ENCODE results near the gene SCFD1. TPM values are rescaled to one million over a fixed set of nuclear protein-coding genes. Genes with fewer than 3 reads are reported as not detected.
"Not testable (repeated sequence)": the region's sequence is repeated elsewhere in the genome, so short reads cannot be mapped to it uniquely, and the experiment has no call there.

Gene SCFD1
- total RNA-seq, 1 experiment from 2014 or later: 50.0 TPM

DNA sequence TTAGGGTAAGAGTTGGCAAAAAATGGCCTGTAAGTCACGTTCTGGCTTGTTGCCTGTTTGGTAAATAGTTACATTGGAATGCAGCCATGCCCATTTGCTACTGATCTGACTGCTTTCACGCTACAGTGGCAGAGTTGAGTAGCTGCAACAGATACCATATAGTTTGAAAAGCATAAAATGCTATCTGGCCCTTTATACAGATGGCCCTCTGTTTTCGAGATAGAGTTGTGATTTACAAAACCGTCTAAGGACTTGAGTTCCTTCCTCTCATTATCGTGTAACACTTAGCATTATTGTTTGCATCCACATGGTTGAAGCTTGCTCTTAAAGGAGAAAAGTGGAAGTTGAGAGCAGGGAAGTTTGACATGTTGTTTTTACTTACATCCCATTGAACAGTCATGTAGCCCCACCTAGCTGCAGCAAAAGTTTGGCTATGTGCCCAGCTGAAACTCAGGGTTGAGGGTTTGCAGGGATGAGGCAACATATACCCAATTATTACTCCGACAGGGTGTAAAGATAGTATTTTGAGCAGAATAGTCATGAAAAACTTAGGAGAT is 11.3 kb upstream of the SCFD1 start:
- DNase-seq (ENCODE audit: low spot score): peak; percentile 4

DNA sequence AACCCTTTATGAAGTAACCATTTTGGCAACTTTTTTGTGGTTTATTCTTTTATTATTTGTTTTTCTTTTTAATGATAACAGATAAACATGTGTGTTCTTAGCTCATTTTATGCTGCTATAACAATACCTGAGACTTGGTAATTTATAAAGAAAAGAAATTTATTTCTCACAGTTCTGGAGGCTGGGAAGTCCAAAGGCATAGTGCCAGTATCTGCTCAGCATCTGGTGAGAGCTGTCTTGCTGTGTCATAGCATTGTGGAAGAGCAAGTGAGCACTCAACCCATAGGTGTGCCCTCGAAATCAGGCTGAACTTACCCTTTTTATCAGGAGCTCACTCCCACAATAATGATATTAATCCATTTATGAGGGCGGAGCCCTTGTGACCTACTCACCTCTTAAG is 8.0 kb upstream of the SCFD1 start:
- DNase-seq (ENCODE audit: low spot score): no peak

DNA sequence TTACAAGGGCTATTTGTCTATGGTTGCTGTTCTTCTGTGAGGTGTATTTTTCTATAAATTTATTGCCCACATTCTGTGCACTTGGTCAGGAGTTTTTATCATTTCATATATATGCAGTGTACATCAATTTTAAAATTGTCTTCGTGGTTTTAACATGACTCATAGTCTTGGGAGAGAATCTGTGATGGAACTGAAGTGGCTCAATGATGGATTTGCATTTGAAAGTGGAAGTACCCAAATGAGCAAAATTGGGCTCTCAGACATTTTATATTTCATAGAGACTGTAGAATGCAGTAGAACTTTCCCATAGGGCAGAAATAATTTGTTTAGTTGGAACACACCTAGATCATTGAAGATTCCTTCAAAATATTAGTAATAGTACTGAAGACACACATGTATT is 1.9 kb upstream of the SCFD1 start:
- peak; percentile 46 for DNase-seq (ENCODE audit: low spot score)

DNA sequence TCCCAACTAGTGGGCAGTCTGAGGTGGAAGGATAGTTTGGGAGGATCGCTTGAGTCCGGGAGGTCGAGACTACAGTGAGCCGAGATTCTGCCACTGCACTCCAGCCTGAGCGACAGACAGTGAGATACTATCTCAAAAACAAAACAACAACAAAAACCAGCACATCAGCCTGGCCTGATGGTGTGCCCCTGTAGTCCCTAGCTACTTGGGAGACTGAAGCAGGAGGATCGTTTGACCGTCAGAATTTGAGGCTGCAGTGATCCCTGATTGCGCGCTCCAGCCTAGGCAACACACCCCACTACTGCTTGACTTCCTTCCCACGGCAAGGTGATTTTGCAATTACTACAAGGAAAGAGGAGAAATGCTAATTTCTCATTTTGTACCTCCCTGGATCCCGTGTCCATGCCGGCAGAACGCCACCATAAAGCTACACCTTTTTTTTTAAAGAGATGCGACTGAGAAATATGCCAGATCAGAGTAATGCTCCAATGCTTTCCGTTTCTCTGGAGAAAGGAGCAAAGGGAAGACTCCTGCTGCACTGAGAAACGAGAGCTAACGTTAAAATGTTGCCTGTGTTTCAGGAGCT is 672 bp upstream of the SCFD1 start:
- peak; percentile 2 for DNase-seq (ENCODE audit: low spot score)

DNA sequence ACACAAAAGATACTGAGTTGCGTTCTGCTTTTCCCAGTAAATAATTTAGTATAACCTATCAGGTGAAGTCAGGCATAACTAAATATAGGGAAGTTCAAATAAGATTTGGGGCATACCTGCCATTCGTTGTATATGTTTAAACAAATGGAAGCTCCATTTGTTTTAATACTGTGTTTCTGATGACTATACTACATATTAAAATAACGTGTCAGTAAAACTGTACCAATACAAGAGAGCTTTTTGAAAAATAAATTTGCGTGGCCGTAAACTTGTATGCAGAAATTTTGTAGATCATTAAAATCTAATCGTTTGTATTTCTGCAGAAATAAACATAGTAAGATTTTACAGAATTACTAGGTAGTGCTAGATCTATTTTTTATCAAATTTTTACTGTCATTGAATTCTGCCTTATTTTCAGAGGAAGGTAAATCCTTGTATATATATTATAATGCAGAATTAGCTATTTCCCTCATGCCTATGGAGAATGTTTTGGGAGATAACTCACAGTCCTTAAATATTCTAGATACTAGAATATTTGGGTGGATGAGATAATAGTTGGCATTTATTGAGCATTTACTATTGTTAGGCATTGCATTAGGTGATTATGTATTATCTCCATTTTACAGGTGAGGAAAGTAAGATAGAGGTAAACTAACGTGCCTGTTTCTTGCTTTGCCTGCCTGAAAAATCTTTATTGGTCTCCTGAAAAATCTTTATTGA is 1.5 kb downstream of the SCFD1 start:
- no peak for DNase-seq (ENCODE audit: low spot score)

DNA sequence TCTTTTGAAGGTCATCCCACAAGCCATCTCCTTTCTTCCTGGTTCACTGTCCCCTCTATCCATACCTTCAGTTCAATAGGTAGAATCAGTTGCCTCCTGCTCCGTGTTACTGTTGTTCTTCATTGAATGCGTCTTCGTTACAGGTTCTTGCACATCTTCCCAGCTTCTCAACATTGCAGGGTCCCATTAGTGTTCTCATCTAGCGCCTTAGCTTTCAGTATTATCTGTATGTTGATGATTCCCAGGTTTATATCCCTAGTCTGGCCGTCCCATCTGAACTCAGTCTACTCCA is 2.0 kb downstream of the SCFD1 start:
- no peak for DNase-seq (ENCODE audit: low spot score)

DNA sequence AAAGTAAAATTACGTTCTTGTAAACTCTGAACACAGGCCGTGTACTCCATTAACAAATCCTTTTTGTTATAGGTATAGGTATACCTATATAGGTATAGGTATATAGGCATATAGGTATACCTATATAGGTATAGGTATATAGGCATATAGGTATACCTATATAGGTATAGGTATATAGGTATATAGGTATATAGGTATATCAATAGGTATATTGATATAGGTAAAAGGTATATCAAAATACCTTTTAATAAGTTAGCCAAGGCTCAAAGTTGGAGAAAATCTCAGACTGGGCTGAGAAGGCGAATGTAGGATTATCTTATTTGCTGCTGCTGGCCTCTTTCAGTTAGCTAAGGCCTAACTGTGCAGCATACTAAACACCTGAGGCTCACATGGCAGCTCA is 3.4 kb downstream of the SCFD1 start:
- DNase-seq (ENCODE audit: low spot score): no peak

DNA sequence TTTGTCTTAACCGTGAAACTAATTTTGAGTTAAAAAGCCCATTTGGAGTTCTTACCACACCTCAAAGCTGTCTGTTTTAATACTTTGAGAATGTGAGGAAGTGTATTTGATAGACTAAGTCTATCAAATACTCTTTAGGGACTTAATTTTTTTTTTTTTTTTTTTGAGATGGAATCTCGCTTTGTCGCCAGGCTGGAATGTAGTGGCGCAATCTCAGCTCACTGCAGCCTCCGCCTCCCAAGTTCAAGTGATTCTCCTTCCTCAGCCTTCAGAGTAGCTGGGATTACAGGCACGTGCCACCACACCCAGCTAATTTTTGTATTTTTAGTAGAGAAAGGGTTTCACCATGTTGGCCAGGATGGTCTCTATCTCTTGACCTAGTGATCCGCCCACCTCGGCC is 7.3 kb downstream of the SCFD1 start:
- peak; percentile 21 for DNase-seq (ENCODE audit: low spot score)

DNA sequence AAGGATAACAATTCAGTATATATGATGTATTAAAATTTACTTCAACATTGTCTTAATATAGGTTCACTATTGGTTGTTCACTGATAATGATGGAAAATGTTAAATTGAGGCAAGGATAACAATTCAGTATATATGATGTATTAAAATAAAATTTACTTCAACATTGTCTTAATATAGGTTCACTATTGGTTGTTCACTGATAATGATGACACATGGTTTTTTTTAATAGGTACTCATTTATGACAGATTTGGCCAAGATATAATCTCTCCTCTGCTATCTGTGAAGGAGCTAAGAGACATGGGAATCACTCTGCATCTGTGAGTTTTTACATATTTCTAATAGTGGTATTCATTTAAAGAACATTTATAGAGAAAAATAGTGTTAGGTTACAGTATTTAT is 8.1 kb downstream of the SCFD1 start:
- no peak for DNase-seq (ENCODE audit: low spot score)

DNA sequence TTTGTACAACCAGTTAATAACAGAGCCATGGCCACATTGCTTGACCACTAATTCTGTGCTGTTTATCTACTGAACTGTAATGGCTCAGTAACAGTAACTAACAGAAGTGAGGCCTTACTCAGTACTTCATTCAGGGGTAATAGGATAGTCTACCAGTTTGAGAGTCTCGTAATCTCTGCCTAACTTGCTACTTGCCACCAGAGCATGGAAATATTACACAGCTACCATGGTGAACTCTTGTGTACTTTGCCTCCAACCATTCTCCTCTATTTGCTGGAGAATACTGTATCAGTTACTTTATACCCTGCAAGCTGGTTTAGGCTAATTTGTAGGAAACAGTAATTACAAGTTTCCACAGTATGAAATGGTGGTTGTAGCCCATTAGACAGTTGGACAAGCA is 10.6 kb downstream of the SCFD1 start:
- no peak for DNase-seq (ENCODE audit: low spot score)

DNA sequence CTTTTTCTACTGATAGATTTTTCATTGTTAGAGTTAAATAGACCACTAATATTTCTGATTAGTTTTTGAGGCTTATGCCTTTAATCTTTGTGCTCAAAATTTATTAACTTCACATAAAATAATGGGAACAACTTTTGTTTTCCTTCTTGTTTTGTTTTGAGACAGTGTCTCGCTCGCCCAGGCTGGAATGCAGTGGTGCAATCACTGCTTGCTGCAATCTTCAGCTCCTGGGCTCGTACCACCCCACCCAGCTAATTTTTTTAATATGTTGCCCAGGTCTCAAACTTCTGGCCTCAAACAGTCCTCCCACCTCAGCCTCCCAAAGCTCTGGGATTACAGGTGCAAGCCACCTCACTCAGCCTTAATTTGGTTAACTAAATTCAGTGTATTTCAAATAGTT is 16.8 kb downstream of the SCFD1 start:
- DNase-seq (ENCODE audit: low spot score): no peak

DNA sequence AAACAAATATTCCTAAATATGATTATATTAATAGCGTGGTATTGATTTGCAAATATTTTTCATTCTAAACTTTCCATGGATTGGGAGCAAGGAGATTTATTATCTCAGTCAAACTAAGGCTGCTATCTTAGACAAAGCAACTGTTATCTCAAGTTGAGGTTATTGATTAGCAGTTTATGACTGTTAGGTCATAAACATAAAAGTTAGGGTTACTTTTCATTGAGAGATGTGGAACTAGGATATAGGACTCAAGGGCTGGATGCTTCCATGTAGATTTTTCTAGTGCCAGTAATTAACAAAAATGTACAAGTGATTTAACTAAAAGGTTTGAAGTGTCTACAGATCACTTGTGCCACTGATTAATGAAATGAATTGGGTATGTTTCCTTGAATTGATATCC is 19.1 kb downstream of the SCFD1 start:
- DNase-seq (ENCODE audit: low spot score): no peak

DNA sequence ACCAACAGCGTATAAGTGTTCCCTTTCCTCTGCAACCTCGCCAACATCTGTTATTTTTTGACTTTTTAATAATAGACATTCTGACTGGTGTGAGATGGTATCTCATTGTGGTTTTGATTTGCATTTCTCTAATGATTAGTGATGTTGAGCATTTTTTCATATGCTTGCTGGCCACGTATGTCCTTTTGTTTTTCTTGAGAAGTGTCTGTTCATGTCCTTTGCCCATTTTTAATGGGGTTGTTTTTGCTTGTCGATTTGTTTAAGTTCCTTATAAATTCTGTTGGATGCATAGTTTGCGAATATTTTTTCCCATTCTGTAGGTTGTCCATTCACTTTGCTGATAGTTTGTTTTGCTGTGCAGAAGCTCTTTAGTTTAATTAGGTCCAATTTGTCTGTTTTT is 22.3 kb downstream of the SCFD1 start:
- not testable (repeated sequence) for DNase-seq (ENCODE audit: low spot score)

DNA sequence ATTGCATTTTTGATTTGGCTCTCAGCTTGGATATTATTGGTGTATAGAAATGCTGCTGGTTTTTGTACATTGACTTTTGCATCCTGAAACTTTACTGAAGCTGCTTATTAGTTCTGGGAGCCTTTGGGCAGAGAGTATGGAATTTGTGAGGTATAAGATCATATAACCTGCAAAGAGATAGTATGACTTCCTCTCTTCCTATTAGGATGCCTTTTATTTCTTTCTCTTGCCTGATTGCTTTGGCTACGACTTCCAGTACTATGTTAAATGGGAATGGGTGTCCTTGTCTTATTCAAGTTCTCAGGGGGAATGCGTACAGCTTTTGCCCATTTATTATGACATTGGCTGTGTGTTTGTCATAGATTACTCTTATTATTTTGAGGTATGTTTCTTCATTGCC is 23.5 kb downstream of the SCFD1 start:
- DNase-seq (ENCODE audit: low spot score): no peak

DNA sequence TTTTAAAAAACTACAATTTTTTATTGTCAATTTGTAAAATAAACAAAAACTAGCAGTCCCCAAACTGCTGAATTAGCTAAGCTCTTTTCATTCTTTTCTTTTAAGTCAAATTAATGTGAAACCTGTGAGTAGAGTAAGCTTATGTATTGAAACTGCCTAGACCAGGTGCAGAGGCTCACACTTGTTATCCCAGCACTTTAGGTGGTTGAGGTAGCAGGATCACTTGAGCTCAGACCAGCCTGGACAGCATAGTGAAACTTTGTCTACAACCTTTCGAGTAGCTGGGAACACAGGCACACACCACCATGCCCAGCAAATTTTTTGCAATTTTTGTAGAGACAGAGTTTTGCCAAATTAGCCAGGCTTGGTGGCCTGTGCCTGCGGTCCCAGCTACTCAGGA is 26.4 kb downstream of the SCFD1 start:
- DNase-seq (ENCODE audit: low spot score): no peak

DNA sequence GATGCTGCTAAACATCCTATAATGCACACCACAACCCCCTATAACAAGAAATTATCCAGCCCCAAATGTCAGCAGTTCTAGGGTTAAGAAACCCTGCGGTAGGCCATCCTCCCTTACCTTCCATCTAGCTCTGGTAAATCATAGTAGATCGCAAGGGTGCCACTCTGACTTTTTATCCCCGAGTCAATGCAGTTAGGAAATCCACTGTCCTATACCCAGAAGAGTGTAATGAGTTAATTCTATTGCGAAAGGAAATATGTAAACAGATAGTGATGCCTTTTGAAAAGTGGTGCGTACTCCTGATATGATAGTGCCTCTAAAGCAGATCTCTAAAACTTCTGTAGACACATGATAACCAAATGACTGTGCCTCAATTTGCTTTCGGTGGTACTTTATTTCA is 29.8 kb downstream of the SCFD1 start:
- no peak for DNase-seq (ENCODE audit: low spot score)

DNA sequence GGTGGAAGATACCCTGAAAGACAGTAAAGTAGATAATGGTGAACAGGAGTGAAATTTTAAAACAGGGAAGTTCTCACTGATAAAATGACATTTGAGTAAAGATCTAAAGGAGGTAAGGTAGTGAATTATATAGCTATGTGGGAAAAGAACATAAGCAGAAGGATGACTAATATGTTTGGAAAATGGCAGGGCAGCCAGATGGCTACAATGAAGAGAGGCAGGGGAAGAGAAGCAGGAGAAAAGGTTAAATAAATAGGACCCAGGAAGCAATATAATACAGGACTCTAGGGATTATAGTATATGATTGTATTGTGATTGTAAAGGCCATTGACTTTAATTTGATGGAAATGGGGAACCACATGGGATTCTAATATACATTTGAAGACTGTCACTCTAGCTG is 33.0 kb downstream of the SCFD1 start:
- no peak for DNase-seq (ENCODE audit: low spot score)

DNA sequence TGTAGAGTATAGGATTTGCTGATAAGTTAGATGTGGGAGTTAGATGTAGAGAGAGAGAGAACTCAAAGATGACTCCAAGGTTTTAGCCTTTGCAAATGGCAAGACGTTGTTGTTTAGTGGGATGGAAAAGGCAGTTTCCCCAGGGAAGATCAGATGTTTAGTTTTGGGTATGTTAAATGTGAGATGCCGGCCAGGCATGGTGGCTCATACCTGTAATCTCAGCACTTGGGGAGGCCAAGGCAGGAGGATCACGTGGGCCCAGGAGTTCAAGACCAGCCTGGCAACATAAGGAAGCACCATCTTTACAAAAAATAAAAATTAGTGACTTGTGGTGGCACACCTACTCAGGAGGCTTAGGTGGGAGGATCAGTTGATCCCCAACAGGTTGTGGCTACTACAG is 33.5 kb downstream of the SCFD1 start:
- DNase-seq (ENCODE audit: low spot score): no peak

DNA sequence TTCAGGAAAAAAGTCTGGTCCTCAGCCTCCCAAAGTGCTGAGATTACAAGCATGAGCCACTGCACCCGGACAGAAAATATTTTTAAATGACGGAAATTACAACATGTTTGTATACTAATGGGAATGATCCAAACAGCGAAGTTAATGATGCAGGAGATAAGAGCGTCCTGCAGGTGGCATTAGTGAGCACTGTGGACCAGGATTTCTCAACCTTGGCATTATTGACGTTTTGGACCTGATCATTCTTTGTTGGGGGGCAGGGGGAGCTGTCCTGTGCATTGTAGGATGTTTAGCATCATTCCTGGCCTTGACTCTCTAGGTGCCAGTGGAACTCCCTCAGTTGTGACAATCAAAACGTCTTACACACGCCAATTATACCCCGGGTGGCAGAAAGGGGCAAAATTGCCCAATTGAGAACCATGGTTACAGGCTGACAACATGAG is 34.1 kb downstream of the SCFD1 start:
- peak; percentile 11 for DNase-seq (ENCODE audit: low spot score)

DNA sequence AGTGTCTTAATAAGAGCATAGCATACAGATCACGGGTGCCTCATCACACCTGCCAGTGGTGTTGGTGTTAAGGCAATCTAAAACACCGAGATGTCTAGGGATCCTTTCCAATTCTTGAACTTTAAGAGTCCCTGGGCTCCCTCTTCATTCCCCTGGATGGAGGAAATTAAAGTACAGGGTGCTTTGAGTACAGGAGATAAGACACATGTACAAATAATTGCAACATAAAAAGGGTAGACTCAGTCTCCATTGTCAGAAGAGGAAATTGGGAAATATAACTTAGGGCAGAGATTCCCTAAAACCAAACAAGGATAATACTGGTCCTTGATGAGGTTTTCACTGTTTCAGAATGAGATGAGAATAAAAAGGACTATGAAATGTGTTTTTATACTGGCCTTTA is 34.9 kb downstream of the SCFD1 start:
- no peak for DNase-seq (ENCODE audit: low spot score)

DNA sequence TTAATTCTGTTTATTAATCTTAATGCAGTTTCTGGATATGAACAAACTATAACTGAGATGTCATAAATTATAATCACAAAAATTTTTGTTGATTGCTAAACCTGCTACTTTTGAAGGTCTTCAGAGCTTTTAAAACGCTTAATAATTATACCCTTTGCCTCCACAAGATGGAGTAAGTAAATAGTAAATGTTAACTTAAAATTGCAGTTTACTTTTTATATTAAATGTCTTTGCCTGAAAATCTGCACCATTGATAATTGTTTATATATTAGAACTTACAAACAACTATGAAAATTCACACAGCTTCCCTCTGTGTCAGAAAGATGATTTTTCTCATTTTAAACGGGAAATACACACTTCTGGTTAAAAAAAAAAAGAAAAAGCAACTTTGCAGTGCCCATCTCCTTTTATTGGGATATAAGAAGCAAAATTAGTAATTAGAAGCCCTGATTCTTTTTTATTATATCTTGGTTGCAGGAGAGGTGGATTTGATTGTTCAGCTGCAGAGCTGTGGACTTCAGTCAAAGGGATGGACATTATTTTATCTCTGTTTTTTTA is 35.6 kb downstream of the SCFD1 start:
- DNase-seq (ENCODE audit: low spot score): peak; percentile 0

DNA sequence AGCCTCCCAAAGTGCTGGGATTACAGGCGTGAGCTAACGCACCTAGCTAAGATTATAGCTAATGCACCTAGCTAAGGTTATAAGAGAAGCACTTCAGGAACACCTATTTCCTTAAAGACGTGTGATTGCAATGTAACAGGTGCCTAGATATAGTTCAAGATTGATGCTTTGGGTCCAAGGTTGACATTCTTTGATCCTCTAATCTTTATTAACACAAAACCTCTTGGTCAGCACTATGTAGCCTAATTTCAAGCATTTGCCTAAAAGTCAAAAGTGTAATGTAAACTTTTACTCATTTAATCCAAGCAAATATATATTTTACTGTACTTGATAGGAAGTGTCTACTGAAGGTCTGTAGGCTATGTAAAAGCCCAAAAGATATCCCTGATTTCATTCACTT is 36.5 kb downstream of the SCFD1 start:
- no peak for DNase-seq (ENCODE audit: low spot score)

DNA sequence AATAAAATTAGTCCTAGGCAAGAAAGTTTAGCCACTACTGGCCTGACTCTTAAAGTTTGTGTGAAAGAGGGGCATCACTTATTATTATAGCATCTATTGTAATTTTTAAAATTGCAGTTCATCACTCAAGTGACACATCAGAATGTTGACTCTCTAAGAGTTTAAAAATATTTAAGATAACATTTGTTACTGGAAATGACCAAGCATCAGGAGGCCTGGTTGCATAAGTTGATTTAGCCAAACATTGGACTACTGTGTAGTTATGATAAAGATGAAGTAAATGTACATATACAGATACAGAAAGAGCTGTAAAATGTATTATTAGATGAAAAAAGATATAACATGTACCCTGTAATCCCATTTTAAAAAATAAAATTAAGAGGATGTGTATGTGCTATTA is 47.5 kb downstream of the SCFD1 start:
- DNase-seq (ENCODE audit: low spot score): no peak

DNA sequence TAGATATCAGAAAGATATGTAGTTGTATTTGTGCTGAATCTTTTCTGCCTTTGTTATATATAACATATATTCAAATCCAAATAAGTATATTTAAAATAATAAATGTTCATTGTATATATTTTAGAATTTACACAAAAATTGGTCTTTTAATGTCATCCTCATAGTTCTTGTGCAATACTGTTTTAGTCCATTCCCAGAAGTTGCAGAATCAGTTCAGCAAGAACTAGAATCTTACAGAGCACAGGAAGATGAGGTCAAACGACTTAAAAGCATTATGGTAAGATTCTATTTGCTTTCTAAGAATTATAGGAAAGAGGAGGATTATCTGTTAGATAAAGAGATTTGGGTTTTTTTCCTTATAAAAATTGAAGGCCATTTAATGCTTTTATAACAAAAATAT is 51.0 kb downstream of the SCFD1 start:
- no peak for DNase-seq (ENCODE audit: low spot score)

Measured in A172 (cell line).